IPS DF 19.7 (cell line): ENCODE measurements around the gene KDM2B.

Experiments
- DNase-seq: peaks from one replicate; pipeline ENCODE4 v3.0.0-alpha.2; 2013; ENCODE audit warnings: low read depth, low spot score

KDM2B gene

GRCh38 chr12:121561009-121561395 lies 19.8 kb downstream of the KDM2B start:
- no peak for DNase-seq

GRCh38 chr12:121560392-121561008 lies 20.3 kb downstream of the KDM2B start:
- no peak for DNase-seq

- DNase-seq, result no peak
Observed at GRCh38 chr12:121558956-121559355, 21.9 kb downstream of the KDM2B start.

- DNase-seq, result no peak
Observed at GRCh38 chr12:121550974-121551634, 29.7 kb downstream of the KDM2B start.

GRCh38 chr12:121549075-121549474 lies 31.7 kb downstream of the KDM2B start:
- DNase-seq, result no peak

GRCh38 chr12:121545480-121545879 lies 35.3 kb downstream of the KDM2B start:
- no peak for DNase-seq

- DNase-seq, result no peak
Observed at GRCh38 chr12:121543786-121544185, 37.0 kb downstream of the KDM2B start.

- no peak for DNase-seq
Observed at GRCh38 chr12:121539908-121540307, 40.9 kb downstream of the KDM2B start.

- peak; percentile 52 for DNase-seq
Observed at GRCh38 chr12:121538699-121539061, 42.1 kb downstream of the KDM2B start.

- DNase-seq, result no peak
Observed at GRCh38 chr12:121537814-121538698, 42.8 kb downstream of the KDM2B start.

- no peak for DNase-seq
Observed at GRCh38 chr12:121536899-121537813, 43.7 kb downstream of the KDM2B start.

- peak; percentile 59 for DNase-seq
Observed at GRCh38 chr12:121536054-121536898, 44.5 kb downstream of the KDM2B start.

GRCh38 chr12:121535150-121536053 lies 45.4 kb downstream of the KDM2B start:
- DNase-seq, result no peak

- DNase-seq, result peak; percentile 56
Observed at GRCh38 chr12:121534495-121535148, 46.2 kb downstream of the KDM2B start.

GRCh38 chr12:121533394-121534090 lies 47.3 kb downstream of the KDM2B start:
- DNase-seq, result no peak

GRCh38 chr12:121532503-121533393 lies 48.1 kb downstream of the KDM2B start:
- DNase-seq, result no peak

GRCh38 chr12:121531356-121531750 lies 49.5 kb downstream of the KDM2B start:
- DNase-seq, result no peak
